GM12874 (cell line): ENCODE measurements around the gene PSME4.

ENCODE experiments used
- CTCF ChIP-seq: IDR thresholded peaks from 2 replicates; pipeline ENCODE4 v1.5.1; 2011; ENCODE audit warnings: low read depth, mild to moderate bottlenecking, control low read depth, low read length, moderate library complexity; ENCODE audit not compliant: insufficient read depth

Gene PSME4

GRCh38 chr2:53886406-53887280, 84.2 kb downstream of the PSME4 start:
- no peak for TF ChIP-seq CTCF

- no peak for TF ChIP-seq CTCF
These were observed 85.9 kb downstream of the PSME4 start for GRCh38 chr2:53884883-53885282.

GRCh38 chr2:53881986-53882385, 88.8 kb downstream of the PSME4 start:
- TF ChIP-seq CTCF: no peak

GRCh38 chr2:53881360-53881759, 89.4 kb downstream of the PSME4 start:
- no peak for TF ChIP-seq CTCF

GRCh38 chr2:53880756-53881155, 90.0 kb downstream of the PSME4 start:
- no peak for TF ChIP-seq CTCF

- no peak for TF ChIP-seq CTCF
These were observed 93.2 kb downstream of the PSME4 start for GRCh38 chr2:53877556-53877955.

GRCh38 chr2:53877112-53877511, 93.7 kb downstream of the PSME4 start:
- TF ChIP-seq CTCF: no peak
